Hepatocyte (in vitro differentiated cells): Measurements from ENCODE around the gene GPRIN2.

Experiments used
- EZH2 ChIP-seq: fragments of 200-600 bp; sonication (generic); IDR thresholded peaks from 2 replicates; pipeline ENCODE4 v1.6.1; 2016; ENCODE audit warnings: antibody characterized with exemption, mild to moderate bottlenecking, borderline replicate concordance
- TF ChIP-seq, protein P1 (sequence below): fragments of 200-600 bp; sonication (generic); IDR thresholded peaks from 2 replicates; pipeline ENCODE4 v1.5.1; 2016; ENCODE audit warnings: antibody characterized with exemption, mild to moderate bottlenecking; ENCODE audit not compliant: poor library complexity

DNA sequence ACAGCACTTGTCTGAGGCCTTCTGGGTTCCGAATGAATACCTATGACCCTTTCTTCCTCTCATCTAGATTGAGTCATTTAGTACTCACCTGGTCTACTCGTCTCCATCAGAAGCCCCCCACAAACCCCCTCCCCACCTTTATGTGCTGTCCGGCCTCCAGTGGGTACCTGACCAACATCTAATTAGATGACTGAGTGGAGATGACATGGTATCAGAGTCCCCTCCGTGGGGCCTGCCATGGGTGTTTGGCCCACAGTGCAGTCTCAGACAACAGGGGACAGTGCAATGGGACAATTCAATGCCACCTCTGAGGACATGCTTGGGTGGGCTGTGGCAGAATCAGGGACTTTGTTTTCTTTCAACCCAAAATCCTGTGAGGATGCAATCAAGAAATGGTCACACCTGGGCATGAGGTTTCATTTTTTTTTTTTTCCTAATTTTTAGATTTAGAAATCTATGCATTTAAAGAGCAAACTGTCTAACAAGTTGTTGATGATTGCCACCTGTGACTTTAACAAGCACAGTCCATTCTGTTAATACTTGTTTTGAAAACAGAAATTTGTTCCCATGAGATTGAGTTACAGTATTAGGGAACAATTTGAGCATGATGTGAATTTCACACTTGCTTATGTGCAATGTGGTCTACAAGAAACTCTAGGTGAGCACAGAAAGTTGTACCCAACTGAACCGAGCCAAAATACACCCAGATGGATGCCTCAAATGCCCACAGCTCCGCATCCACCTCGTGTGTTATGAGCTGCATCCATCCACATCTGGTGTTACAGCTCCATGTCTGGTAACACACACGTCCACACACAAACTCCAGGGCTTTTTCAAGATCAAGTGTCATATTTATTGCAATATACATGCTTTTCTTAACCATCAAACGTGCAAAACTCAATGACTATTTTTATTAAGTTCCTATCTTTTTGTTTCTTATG lies 27.5 kb downstream of the GPRIN2 start:
- TF ChIP-seq, protein P1, sequence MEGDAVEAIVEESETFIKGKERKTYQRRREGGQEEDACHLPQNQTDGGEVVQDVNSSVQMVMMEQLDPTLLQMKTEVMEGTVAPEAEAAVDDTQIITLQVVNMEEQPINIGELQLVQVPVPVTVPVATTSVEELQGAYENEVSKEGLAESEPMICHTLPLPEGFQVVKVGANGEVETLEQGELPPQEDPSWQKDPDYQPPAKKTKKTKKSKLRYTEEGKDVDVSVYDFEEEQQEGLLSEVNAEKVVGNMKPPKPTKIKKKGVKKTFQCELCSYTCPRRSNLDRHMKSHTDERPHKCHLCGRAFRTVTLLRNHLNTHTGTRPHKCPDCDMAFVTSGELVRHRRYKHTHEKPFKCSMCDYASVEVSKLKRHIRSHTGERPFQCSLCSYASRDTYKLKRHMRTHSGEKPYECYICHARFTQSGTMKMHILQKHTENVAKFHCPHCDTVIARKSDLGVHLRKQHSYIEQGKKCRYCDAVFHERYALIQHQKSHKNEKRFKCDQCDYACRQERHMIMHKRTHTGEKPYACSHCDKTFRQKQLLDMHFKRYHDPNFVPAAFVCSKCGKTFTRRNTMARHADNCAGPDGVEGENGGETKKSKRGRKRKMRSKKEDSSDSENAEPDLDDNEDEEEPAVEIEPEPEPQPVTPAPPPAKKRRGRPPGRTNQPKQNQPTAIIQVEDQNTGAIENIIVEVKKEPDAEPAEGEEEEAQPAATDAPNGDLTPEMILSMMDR: no peak
- no peak for TF ChIP-seq EZH2
